Mucosa of gallbladder (tissue), 1 donor: Measurements from ENCODE around the gene FLCN. TPM values are rescaled to one million over a fixed set of nuclear protein-coding genes. Genes with fewer than 3 reads are reported as not detected.
"Not testable (repeated sequence)": the region's sequence is repeated elsewhere in the genome, so short reads cannot be mapped to it uniquely, and the experiment has no call there.

Experiments used
- DNase-seq: peaks from one replicate; pipeline ENCODE4 v3.0.0-alpha.2; 2020; ENCODE audit warnings: low spot score
- total RNA-seq: library from RNA; stranded (reverse); gene quantifications from one replicate; pipeline ENCODE4 v1.2.1, GENCODE V29; 2021
- donor health status: DM: no; HTN: no; CAD: no.

The FLCN gene
- total RNA-seq, 1 donor from 2014 or later = 110 TPM

DNA sequence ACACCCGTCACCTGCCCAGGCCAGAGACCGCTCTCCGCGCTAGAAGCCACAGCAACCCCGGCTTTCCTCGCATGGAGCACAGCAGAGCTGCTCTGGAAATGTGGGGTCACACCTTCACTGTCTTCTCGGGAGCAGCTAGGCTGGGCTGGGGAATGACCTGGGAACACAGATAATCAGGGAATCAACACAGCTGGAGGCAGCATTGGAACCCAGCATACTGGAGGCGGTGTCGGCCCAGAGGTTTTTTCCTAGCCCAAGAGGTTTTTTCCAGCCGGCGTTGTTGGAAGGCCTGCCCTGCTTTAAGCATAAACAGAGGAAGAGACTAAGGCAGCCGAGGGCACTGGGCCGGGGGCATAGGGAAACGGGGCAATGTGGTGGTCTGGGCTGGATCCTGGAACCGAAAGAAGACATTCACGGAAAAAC lies 30.0 kb downstream of the FLCN start:
- DNase-seq = no peak

- DNase-seq = peak; percentile 76
These were observed 30.6 kb downstream of the FLCN start, which contains the start of gene PLD6 for GRCh38 chr17:17206124-17206912. TSS of gene PLD6 (minus strand) at chr17:17206333. CDS start at chr17:17206286, 47 bp downstream.

DNA sequence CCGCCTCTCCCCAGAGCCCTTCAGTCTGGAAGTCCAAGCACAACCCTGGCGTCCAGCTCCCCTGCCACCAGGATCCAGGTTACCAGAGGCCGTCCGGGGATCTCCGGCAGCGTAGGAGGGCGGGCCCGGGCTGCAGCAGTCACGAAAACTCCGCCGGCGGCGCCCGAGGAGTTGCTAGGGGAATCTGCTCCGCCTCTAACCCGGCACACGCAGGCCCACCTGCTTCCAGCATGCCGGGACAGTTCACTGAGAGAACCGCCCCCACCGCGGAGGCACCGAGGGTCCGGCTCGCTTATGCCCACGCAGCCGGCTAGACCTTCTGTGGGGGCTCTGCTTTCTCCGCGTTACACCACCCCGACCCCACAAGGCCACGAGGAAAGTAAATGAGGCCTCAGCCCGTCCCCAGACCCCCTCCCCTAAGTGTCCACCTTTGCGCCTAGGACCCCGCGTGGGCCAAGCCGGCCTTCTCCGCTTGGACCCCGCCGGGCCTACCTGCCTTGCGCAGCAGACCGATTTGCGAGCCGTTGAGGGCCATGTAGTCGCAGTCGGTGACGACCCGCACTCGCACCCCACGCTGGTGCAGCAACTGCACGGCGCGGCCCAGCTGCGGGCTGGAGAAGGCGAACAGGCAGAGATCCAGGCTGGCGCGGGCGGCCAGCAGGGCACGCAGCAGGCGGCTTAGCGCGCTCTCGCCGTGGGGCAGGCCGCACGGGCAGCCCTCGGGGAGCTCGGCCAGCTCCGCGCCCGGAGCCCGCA lies 31.4 kb downstream of the FLCN start:
- peak; percentile 51 for DNase-seq

DNA sequence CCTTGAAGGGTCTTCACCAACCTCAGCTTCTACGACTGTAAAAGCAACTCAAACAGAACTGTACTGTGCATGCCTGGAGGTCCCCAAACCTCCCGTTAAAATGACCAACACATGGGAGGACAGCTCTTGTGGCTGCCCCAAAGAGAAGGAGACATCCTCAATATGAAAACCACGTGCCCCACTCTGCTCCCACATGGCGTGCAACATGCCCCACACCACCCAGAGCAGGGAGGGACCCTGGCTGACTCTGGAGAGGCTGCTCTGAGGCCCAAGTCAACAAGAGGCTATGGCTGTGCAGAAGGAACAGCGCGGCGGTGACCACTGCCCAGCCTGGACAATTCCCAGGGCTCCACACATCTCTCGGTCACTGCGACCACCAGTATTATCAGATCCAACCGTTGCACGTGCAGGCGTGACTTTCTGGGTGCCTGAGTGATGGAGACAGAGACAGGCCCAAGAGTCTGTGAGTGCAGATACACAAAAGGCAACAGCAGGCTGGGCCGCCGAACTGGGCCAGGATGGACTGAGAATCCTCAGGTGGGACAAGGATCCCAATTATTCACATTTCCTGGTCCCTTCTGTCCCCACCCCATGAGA lies 32.2 kb downstream of the FLCN start:
- DNase-seq = no peak

- peak; percentile 49 for DNase-seq
These were observed 32.9 kb downstream of the FLCN start for GRCh38 chr17:17204041-17204591.

DNA sequence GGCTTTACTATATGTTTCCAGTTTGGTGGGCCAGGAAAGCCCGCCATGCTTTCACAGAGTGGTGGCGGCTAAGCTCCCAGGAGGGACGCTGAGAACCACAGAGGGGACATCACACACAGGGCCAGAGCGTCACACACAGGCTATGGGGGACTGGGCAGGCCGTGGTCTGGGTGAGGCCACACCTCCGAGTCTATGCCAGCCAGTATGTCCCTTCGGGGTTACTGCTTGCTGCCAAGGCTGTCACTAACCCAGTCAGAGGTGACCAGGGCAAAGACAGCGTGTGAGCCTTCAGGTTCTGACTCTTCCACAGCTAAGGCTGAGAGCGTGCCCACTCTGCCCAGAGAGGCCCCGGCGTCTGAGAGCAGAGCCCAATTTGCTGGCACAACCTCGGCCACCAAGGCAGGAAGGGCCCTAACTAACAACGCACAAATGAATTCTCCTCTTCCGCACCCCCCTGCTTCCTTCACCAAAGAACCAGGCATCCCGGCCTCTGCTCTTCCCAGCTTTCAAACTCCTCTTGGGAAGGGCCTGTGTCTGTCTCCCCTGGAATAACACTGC lies 33.7 kb downstream of the FLCN start:
- no peak for DNase-seq

DNA sequence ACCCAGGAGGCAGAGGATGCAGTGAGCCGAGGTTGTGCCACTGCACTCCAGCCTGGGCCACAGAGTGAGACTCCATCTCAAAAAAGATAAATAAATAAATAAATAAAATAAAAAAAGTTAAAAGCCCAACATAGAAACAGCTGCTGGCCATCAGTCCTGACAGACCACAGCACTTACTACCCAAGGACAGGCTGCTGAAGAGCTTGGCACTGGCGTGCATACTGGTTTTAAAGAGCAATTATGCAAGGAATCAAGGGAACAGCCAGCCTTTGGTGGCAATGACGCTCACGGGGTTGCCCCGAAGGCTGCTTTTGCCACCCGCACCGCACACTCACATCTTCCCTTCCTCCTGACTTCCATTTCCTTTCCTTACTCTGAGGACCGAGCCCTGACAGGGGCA lies 35.1 kb downstream of the FLCN start:
- peak; percentile 41 for DNase-seq

DNA sequence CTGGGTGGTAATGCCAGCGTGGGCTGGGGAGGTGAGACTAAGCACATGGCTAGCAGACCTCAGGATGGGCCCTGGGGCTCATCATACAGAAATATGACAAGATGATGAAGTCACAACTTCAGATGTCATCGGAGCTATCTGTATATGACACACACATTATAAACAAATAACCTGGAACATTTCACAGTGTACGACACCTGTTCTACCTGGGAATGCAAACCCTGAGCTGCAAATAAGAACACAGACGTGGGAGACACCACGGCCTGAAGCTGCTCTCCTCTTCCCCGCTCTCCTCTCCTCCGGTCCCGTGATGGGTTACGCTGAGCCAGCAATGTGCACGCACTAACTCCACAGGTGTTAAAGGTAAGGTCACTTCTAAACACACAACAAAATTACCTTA lies 35.7 kb downstream of the FLCN start:
- DNase-seq = no peak

- peak; percentile 60 for DNase-seq
These were observed 36.1 kb downstream of the FLCN start for GRCh38 chr17:17200831-17201230.

GRCh38 chr17:17200311-17200710 lies 36.7 kb downstream of the FLCN start:
- no peak for DNase-seq

DNA sequence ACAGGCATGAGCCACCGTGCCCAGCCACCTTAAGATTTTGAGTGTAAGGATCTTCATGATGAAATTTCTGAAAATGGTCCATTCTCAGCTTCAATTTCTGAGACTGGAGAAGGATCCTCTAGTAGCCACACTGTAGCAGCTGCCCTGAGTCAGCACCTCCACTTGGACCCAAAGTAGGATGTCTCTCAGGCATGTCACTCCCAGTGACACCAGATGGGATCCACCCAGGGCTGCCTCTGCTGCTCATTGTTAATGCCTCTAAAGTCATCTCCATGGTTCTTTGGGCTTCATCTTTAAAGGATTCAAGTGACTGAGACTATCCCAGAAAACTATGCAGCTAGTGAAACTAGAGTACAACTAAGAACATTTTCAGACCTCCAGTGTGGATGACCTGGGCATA lies 38.7 kb downstream of the FLCN start:
- no peak for DNase-seq

DNA sequence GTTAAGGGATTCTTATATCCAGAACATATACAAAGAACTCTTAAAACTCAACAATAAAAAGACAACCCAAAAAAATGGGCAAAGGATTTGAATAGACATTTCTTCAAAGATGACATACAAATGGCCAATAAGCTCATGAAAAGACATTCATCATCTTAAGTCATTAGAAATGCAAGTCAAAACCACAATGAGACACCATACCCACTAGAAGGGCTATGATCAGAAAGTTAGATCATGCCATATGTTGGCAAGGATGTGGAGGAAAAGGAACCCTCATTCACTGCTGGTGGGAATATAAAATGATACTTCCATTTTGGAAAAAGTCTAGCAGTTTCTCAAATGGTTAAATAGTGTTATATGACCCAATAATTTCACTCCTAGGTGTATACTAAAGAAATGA lies 40.2 kb downstream of the FLCN start:
- no peak for DNase-seq

DNA sequence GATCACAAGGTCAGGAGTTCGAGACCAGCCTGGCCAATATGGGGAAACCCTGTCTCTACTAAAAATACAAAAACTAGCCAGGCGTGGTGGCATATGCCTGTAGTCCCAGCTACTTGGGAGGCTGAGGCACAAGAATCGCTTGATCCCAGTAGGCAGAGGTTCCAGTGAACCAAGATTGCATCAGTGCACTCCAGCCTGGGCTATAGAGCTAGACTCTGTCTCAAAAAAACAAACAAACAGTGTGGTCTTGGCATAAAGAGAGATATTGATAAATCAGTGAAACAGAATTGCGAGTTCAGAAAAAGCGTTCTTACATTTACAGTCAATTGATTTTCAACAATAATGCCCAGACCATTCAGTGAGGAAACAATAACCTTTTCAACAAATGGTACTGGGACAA lies 41.5 kb downstream of the FLCN start:
- not testable (repeated sequence) for DNase-seq

- DNase-seq = no peak
These were observed 45.0 kb downstream of the FLCN start for GRCh38 chr17:17191961-17192381.

DNA sequence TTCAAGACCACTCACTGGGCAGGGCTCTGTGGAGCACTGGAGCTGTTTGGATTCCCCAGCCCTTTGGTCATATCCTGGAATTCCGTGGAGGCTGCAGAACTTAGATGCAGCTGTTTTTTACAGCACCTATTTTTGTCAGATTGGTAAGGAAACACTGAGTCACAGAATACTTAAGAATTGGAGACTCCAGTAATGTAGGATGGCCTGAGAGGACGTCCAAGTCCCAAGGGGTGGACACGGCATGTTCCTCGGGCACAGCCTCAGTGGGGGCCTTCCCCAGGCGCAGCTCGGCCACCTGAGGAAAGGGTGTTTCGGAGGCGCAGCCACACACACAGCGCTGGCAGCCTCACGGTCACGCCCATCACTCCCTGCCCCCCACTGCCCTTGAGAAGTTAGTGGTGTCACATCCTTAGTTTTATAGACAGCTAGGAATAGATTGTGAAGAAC lies 45.6 kb downstream of the FLCN start:
- DNase-seq = no peak

GRCh38 chr17:17190188-17190587 lies 46.8 kb downstream of the FLCN start:
- no peak for DNase-seq

DNA sequence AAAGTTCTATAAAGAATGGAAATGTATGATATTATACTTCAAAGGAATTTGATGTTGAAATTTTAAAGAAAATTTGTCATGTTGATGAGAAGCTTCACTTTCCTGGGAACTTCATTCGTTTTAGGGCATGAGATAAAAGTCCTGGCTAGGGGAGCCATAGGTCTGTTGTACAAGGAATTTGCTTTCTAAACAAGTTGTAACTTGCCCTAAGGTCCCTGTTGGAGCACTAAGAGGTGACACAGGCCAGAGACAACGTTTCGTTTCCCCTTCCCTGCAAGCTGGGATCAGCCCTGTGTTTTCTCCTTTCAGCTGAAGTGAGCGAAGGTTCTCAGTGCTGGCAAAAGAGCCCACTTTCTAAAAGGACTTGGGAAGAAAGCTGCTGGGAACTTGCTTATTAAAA lies 47.4 kb downstream of the FLCN start:
- DNase-seq = no peak

DNA sequence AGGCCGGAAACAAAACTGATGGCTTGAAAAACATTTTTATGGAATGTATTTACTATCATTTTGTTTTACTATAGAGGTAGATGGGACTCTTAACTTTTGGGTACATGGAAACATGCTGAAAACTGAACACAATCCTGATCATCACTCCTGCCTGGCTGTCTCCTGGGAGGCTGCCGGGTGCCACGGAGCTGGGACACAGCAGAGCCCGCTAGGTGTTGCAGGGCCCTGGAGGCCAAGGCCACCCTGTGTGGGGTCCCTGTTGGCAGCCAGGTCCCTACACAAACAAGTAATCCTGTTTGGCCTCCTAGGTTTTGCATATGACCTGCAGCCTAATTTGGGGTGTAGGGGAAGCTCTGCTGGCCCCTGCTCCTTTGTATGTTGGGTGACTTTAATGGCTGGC lies 48.4 kb downstream of the FLCN start:
- DNase-seq = no peak

- DNase-seq = no peak
These were observed 50.1 kb downstream of the FLCN start for GRCh38 chr17:17186551-17187505.

DNA sequence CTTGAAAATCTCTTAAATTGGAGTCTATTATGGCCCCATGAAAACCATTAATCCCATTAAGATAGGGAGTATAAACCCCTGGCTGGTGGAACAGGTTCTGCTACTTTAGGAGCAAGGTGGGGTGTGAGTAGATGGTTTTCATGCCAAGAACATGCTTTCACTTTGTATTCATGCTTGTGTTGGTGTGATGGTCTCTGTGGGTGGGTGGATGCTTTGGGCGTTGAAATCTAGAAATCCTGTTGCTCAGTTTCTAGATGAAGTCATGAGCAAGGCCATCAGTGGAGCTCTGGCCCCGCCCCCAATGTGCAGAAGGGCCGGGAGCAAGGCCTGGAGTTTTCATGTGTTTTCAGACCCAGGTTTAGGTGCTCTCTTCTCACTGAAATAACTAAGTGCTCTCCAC lies 50.9 kb downstream of the FLCN start:
- no peak for DNase-seq
